GM12864 (cell line): ENCODE data around the gene CCDC167.

Source experiments
- DNase-seq: peaks from one replicate; pipeline ENCODE4 v3.0.0-alpha.2; 2011; ENCODE audit warnings: low read depth
- H3K4me3 ChIP-seq: 2 replicates; pipeline ENCODE4 v1.5.1; 2011; ENCODE audit warnings: mild to moderate bottlenecking, low read depth, low read length, control low read depth
- TF ChIP-seq, protein P1 (sequence below): IDR thresholded peaks from 2 replicates; pipeline ENCODE4 v1.5.1; 2011; ENCODE audit warnings: low read depth, mild to moderate bottlenecking, moderate library complexity, low read length, control low read depth, inconsistent platforms; ENCODE audit errors: missing control alignments

Gene CCDC167

DNA sequence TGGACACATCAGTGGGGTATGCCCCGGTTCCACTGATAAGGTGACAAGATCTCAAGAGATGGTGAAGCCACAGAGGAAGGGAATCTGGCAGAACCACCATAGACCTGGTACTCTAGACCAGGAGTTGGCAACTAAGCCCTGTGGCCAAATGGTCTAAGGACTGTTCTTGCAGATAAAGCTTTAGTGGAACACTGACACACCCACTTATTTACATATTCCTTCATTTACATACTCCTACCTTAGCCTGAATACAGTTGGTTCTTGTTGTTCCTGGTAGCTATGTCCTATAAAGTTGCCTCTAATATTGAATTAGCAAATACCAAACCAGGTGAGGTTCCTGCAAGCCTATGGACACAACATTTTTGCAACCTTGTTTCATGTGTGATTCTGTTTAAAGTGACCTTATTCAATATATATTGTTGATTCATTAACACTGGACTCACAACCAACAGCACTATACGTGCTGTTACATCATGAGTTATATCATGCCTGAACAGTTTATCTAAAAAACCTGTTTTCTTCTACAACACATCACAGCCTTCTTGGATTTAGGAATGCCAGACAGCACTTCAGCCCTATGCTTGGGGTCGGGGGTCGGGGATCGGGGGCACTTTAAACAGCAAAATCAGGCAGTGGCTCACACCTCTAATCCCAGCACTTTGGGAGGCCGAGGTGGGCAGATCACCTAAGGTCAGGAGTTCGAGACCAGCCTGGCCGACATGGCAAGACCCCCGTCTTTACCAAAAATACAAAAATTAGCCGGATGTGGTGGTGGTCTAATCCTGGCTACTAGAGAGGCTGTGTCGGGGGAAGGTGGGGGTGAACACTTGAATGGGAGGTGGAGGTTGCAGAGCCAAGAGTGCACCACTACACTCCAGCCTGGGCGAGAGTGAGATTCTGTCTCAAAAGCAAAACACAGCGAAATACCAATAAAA is 2.5 kb downstream of the CCDC167 start:
- DNase-seq, result no peak
- H3K4me3 ChIP-seq, result no peak overlapping the region
- TF ChIP-seq, protein P1, sequence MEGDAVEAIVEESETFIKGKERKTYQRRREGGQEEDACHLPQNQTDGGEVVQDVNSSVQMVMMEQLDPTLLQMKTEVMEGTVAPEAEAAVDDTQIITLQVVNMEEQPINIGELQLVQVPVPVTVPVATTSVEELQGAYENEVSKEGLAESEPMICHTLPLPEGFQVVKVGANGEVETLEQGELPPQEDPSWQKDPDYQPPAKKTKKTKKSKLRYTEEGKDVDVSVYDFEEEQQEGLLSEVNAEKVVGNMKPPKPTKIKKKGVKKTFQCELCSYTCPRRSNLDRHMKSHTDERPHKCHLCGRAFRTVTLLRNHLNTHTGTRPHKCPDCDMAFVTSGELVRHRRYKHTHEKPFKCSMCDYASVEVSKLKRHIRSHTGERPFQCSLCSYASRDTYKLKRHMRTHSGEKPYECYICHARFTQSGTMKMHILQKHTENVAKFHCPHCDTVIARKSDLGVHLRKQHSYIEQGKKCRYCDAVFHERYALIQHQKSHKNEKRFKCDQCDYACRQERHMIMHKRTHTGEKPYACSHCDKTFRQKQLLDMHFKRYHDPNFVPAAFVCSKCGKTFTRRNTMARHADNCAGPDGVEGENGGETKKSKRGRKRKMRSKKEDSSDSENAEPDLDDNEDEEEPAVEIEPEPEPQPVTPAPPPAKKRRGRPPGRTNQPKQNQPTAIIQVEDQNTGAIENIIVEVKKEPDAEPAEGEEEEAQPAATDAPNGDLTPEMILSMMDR, result no peak

DNA sequence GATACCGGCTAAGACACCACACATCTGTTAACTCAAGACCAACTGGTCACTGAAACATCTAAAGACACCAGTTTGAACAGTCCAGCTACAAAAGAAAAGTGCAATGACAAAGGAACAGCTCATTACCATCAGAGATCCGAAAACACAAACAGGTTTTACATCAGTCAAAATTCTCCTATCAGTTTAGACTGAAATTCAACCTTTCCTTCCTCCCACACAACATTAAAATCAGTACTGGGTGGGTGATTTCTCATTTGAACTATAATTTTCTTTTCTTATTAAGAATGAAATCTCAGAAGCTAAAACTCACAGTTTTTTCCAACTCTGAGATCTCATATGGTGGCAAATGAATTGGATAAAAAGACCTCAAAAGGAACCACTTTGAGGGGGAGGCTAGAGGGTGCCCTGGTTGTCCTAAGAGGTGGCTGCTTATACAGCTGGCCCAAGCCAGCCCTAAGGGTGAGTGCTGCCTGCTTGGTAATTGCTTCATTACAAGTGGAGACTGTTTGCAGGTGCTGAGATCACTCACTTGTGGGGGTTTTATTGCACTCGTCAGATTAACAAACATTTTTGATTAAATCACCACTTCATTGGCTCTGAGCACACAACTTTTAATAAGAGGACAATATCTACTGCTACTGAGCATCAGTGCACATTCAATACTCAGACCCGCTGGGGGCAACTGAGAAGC is 4.3 kb downstream of the CCDC167 start:
- no peak overlapping the region for H3K4me3 ChIP-seq
- TF ChIP-seq, protein P1, result no peak
- DNase-seq, result no peak

DNA sequence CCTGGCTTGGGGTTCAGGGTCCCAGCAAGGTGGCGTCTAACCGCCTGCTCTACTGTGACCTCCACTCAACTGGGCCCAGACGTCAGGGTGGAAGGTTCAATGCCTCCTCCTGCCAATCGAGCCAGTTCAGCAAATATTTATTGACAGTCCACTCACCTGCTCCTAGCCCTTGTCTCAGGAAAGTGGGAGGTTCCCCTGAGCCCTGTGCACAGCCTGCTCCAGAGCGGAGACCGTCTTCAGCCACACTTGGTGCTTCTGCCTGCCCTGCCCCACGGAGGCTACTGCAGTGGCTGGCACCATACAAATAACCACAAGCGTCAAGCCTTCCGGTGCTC is 6.1 kb downstream of the CCDC167 start:
- TF ChIP-seq, protein P1, result no peak
- DNase-seq, result no peak
- H3K4me3 ChIP-seq, result no peak overlapping the region

DNA sequence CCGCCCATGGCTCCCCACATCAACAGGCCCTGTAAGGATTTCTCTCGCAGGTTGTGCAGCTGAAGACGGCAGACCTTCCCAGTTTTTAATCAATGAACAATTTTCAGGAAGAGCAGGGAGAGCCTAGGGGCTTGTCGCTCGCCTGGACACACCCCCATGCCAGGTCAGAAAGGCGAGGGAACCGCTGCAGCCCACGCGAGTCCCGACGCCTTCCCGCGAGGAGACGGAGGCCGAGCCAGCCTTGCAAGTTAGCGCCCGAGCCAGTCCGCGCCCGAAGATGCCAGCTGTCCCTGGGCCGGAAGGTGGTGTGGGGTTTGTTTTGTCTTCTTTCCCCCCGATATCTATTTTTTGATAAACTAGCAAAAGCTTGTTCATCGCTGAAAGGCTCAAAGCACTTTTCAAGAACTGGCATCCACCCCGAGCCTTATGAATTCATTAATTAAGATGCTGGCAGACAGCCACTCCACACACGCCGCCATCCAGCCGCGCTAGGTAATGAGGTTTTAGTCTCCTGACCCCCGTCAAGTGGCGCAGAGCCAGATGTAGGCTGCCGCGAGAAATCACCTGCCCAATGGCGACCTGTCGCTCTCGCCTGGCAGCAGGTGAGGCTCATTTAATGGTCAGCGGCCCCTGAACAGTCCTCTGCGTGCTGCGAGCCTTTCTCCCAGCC is 6.6 kb downstream of the CCDC167 start:
- TF ChIP-seq, protein P1, result no peak
- DNase-seq, result no peak
- no peak overlapping the region for H3K4me3 ChIP-seq

DNA sequence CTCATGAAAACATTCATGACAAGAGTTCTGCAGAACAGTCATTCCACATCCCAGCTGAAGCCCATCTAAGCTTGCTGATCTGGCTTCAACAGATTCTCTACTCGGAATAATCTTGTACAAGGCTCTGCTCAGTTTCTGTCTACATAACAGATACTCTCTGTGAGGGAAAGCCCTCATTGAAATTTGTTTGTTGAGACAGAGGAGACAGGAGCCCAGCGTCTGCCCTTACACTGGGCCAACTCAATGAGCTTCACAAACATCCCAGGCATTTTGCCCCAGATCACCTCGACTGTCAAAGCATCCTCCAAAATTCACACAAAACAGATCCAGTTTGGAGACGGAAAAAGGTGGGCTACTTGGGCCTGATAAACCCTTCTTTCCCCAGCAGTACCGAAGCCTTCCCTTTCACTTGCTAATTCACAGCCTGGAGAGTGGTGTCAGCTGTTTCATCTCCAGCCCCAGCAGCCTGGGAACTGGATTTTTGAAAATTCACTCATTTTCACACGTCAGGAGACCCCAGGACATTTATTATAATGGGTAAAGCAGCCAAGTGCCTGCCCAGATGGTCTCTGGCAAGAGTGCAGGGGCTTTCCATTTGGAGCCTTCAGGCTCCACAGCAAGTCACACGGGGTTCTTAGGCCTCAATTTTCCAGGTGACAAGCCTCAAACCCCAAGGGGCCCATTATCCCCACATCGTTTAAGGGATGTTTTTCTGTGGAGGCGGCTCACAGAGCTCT is 7.3 kb downstream of the CCDC167 start:
- no peak for DNase-seq
- TF ChIP-seq, protein P1, result no peak
- no peak overlapping the region for H3K4me3 ChIP-seq

DNA sequence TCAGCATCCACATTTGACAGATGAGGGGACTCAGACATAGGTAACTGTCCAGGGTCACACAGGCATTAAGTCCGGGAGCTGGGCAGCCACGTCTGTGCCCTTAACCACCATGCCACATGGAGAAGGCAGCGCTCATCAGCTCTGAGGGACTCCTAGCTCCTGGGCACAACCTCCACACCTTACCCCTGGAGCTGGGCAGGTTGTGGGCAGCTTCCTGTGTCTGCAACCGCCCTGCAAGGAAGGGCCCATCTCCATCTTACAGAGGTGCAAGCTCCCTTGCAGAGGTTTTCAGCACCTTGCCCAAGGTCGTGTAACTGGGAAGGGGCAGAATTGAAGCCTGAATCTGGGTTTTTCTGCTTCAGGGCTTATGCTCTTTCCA is 7.9 kb downstream of the CCDC167 start:
- H3K4me3 ChIP-seq, result no peak overlapping the region
- DNase-seq, result no peak

More for the DNA sequence above, 7.9 kb downstream of the CCDC167 start:
- TF ChIP-seq, protein P1, result no peak
